B cell (primary cell): ENCODE results near the gene IKZF3. TPM values are rescaled to one million over a fixed set of nuclear protein-coding genes. Genes with fewer than 3 reads are reported as not detected.

Experiments
- ATAC-seq: fragments of 200-7000 bp; cut with Tn5 transposase; one replicate; pipeline ENCODE4 v1.10.0; 2021; ENCODE audit warnings: low read depth, mild to moderate bottlenecking, moderate number of reproducible peaks, moderate library complexity
- CTCF ChIA-PET: fragments of 350-600 bp; sonication (Branson Sonifier 250); formaldehyde crosslinking; loops from one replicate; lab custom pipeline; 2021; ENCODE audit warnings: antibody characterized with exemption, inconsistent platforms; lab: Charles Lee
- POLR2A ChIA-PET: fragments of 350-600 bp; sonication (Branson Sonifier 250); formaldehyde crosslinking; loops from one replicate; lab custom pipeline; 2021; ENCODE audit warnings: antibody characterized with exemption; lab: Charles Lee
- DNase-seq: peaks from one replicate; pipeline ENCODE4 v3.0.0; 2013
- H2AFZ ChIP-seq: 2 replicates; pipeline ENCODE4 v1.6.1; 2012; ENCODE audit warnings: mild to moderate bottlenecking, low read depth, low read length; ENCODE audit not compliant: insufficient read depth, poor library complexity, severe bottlenecking
- H3K27ac ChIP-seq, 2 donors: 1 replicate in 1 of 2; 2 replicates in 1 of 2; pipeline ENCODE4 v1.5.1; 2012 to 2013; ENCODE audit warnings: low read length in 2 of 2, mild to moderate bottlenecking in 2 of 2, moderate library complexity in 1 of 2
- H3K27me3 ChIP-seq, 4 experiments: fragments of 200-600 bp in 1 of 4; sonication (generic) in 1 of 4; replicated peaks in 1 of 4; 1 replicate in 2 of 4; 2 replicates in 2 of 4; pipeline versions ENCODE4 v1.6.1 to v1.7.0; 2013 to 2016; ENCODE audit warnings: low read length in 3 of 4, mild to moderate bottlenecking in 2 of 4, mixed read lengths in 1 of 4, moderate library complexity in 1 of 4; ENCODE audit not compliant: insufficient read depth in 4 of 4, control insufficient read depth in 3 of 4; ENCODE audit errors: control extremely low read depth in 1 of 4
- H3K36me3 ChIP-seq, 2 experiments: replicated peaks in 1 of 2; 1 replicate in 1 of 2; 2 replicates in 1 of 2; pipeline versions ENCODE4 v1.6.1 to v1.7.1; 2013; ENCODE audit warnings: low read length in 1 of 2; ENCODE audit not compliant: insufficient read depth in 2 of 2, control insufficient read depth in 1 of 2; ENCODE audit errors: control extremely low read depth in 1 of 2, extremely low read depth in 1 of 2
- H3K4me1 ChIP-seq, 2 donors: fragments of 200-600 bp in 1 of 2; sonication (generic) in 1 of 2; 1 replicate in 1 of 2; 2 replicates in 1 of 2; pipeline versions ENCODE4 v1.5.1 to v1.6.1; 2013 to 2017; ENCODE audit warnings: low read length in 2 of 2; ENCODE audit not compliant: control insufficient read depth in 2 of 2, insufficient read depth in 2 of 2
- H3K4me2 ChIP-seq: replicated peaks from 2 replicates; pipeline ENCODE3; 2012; ENCODE audit warnings: mild to moderate bottlenecking, low read depth, low read length; ENCODE audit not compliant: poor library complexity, severe bottlenecking
- H3K4me3 ChIP-seq, 5 experiments: fragments of 200-600 bp in 1 of 5; sonication (generic) in 1 of 5; 1 replicate in 3 of 5; 2 replicates in 2 of 5; pipeline versions ENCODE4 v1.5.1 to v1.7.0; 2011 to 2016; ENCODE audit warnings: low read length in 4 of 5, mild to moderate bottlenecking in 4 of 5, low read depth in 2 of 5, control low read depth in 1 of 5, moderate library complexity in 1 of 5; ENCODE audit not compliant: insufficient read depth in 1 of 5; ENCODE audit errors: control extremely low read depth in 1 of 5, extremely low read depth in 1 of 5
- H3K79me2 ChIP-seq: fragments of 200-600 bp; sonication (generic); one replicate; pipeline ENCODE4 v1.6.0; 2016; ENCODE audit warnings: low read length; ENCODE audit not compliant: control insufficient read depth, insufficient read depth
- H3K9ac ChIP-seq: fragments of 200-600 bp; sonication (generic); 2 replicates; pipeline ENCODE4 v1.6.1; 2017; ENCODE audit warnings: mild to moderate bottlenecking, low read length, moderate library complexity
- H3K9me3 ChIP-seq, 3 donors: one replicate each; pipeline versions ENCODE4 v1.6.1 to v1.7.1; 2013; ENCODE audit warnings: low read length in 2 of 3; ENCODE audit not compliant: control insufficient read depth in 2 of 3, insufficient read depth in 1 of 3; ENCODE audit errors: control extremely low read depth in 1 of 3
- H4K20me1 ChIP-seq: 2 replicates; pipeline ENCODE4 v1.6.0; 2012; ENCODE audit warnings: mild to moderate bottlenecking, low read length; ENCODE audit not compliant: insufficient read depth, control insufficient read depth, poor library complexity, severe bottlenecking
- H3K27ac Mint-ChIP-seq: one replicate; pipeline ENCODE4 v1.8.0; 2021; ENCODE audit warnings: mixed read lengths
- H3K27me3 Mint-ChIP-seq: one replicate; pipeline ENCODE4 v1.8.0; 2021; ENCODE audit warnings: mixed read lengths
- H3K4me1 Mint-ChIP-seq: one replicate; pipeline ENCODE4 v1.8.0; 2021; ENCODE audit warnings: mixed read lengths
- H3K4me3 Mint-ChIP-seq: one replicate; pipeline ENCODE4 v1.8.0; 2021; ENCODE audit warnings: mixed read lengths
- H3K9me3 Mint-ChIP-seq: one replicate; pipeline ENCODE4 v1.8.0; 2022; ENCODE audit warnings: mixed read lengths; ENCODE audit not compliant: insufficient read depth
- CTCF ChIP-seq: fragments of 200-600 bp; IDR thresholded peaks from one replicate; pipeline ENCODE4 v1.8.0; 2022; ENCODE audit warnings: antibody characterized with exemption, mild to moderate bottlenecking
- EZH2 ChIP-seq: IDR thresholded peaks from 2 replicates; pipeline ENCODE4 v1.6.1; 2012; ENCODE audit warnings: borderline replicate concordance, low read depth, mild to moderate bottlenecking, moderate library complexity, low read length; ENCODE audit not compliant: insufficient read depth, poor library complexity, severe bottlenecking
- WGBS: methylation state at CpG from one replicate; pipeline ENCODE4 v1.1.5; 2013; ENCODE audit warnings: missing lambda C conversion rate; ENCODE audit not compliant: insufficient coverage; 5-methylcytosine and 5-hydroxymethylcytosine counted together
- intact Hi-C: fragments of 100-400 bp; cut with micrococcal nuclease; formaldehyde crosslinking; loops from one replicate; pipeline ENCODE4 v1.10.0; 2022
- polyA plus RNA-seq: library from polyadenylated mRNA; depleted of rRNA; stranded (reverse); fragments of >200 nt; gene quantifications from 2 replicates; pipeline ENCODE4 v1.2.3, GENCODE V29; 2012
- total RNA-seq, 2 donors: library from RNA; stranded (reverse); fragments of 120-200 nt in 1 of 2; gene quantifications; 1 replicate in 1 of 2; 2 replicates in 1 of 2; pipeline versions ENCODE4 v1.2.3 to v1.2.4, GENCODE V29; 2013 to 2022

IKZF3 gene
- total and polyA plus RNA-seq, 2 donors (not counting 1 experiment from before 2014, with no cell fraction given), result 63.0 to 178 TPM

DNA sequence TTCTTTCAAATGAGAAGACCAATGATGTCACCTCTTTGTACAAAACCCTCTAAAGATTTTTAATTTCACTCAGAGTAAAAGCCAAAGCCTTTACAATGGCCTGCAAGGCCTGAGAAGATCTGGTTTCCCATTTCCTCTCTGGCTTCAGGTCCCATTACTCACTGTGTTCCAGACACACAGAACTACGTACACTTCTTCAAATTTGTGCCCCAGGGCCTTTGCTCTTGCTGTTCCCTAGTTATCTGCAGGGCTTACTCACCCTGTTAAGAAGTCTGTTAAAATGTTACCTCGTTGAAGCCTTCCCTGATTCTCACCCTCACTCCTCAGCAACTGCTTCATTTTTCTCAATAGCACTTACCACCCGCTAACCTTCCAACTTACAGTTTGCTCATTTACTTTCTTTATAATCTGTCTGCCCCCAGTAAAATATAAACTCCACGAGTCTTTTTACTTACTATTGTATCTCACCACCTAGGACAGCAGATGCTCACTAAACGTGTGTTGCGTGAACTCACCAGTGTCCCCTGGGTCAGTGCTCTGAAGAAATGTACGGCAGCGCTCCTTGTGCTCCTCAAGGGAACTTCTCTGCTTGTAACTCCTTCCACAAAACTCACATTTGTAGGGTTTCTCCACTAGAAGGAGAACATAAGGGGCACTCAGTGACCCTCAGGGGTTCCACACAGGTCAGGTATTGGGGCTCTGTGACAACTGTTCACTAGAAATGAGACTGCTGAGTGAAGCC, 76.2 kb downstream of the IKZF3 start:
- intact Hi-C loops, result no loop called here
- Histone ChIP-seq H3K27me3 (no peaks in the 10 kb centered on the region), H3K9ac (no peak overlapping the region), H2AFZ (no peak overlapping the region), H3K79me2 (peaks cover 100% of the 10 kb centered on the region), H3K4me3 (no peak overlapping the region), H4K20me1 (peaks cover 26% of the 10 kb centered on the region), H3K9me3 (no peaks in the 10 kb centered on the region), H3K36me3 (peaks cover 14 to 91% of the 10 kb centered on the region in 2 experiments), H3K4me2 (peak overlapping the region; percentile 18), H3K27ac (peak overlapping the region in 1 of 2 donors; percentile 47), H3K4me1 (peaks cover 62 to 71% of the 10 kb centered on the region in 2 donors)
- peaks cover 68% of the 10 kb centered on the region for H3K4me1 Mint-ChIP-seq
- H3K4me3 Mint-ChIP-seq, result peak overlapping the region; percentile 4
- ChIA-PET POLR2A (interaction anchor here (0.5 kb wide), 1 partner anchor 78 kb away, joined by 6 read pairs; no protein-coding TSS in a partner anchor), CTCF (interaction anchor here (1.0 to 1.6 kb wide), 3 partner anchors 11 to 166 kb away, joined by 3 to 5 read pairs (median 3); no protein-coding TSS in a partner anchor)
- peak overlapping the region; percentile 73 for H3K27ac Mint-ChIP-seq
- DNase-seq (no peak), ATAC-seq (no peak)
- H3K27me3 Mint-ChIP-seq, result no peaks in the 10 kb centered on the region
- no peak for TF ChIP-seq EZH2
- no peak for TF ChIP-seq CTCF
- no peaks in the 10 kb centered on the region for H3K9me3 Mint-ChIP-seq
- 89% methylated on average over 8 of the region's 8 CpGs for WGBS

DNA sequence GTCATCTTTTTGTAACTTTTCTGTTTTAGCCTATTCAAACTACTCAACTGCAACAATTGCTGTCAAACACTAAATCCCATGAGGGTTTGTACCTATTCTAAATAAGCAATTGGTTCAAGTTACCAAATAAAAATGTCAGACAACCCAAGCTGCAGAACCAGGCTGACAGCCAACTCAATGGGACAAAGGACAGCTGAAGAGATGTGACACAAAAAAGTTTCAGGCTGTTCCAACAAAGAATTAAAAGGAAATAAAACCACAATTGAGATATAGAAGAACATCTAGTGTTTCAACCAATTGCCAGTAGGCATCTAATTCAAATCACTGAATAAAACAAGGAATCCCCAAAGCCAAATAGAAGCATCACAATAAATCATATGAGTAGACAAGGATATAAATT, 77.1 kb downstream of the IKZF3 start:
- peak overlapping the region in 1 of 2 donors; percentile 47 for H3K27ac ChIP-seq
- intact Hi-C loops, result no loop called here
- TF ChIP-seq EZH2 (no peak), CTCF (no peak)
- DNase-seq (no peak), ATAC-seq (no peak)
- H2AFZ ChIP-seq, result no peak overlapping the region
- H3K4me1 ChIP-seq, result peaks cover 62 to 68% of the 10 kb centered on the region in 2 donors
- H3K79me2 ChIP-seq, result peaks cover 100% of the 10 kb centered on the region
- no peak overlapping the region for H3K4me3 ChIP-seq
- Mint-ChIP-seq H3K4me1 (peaks cover 68% of the 10 kb centered on the region), H3K9me3 (no peaks in the 10 kb centered on the region), H3K4me3 (peak overlapping the region; percentile 4), H3K27ac (peak overlapping the region; percentile 73), H3K27me3 (no peaks in the 10 kb centered on the region)
- H3K9me3 ChIP-seq, result no peaks in the 10 kb centered on the region
- peaks cover 26% of the 10 kb centered on the region for H4K20me1 ChIP-seq
- POLR2A ChIA-PET, result interaction anchor here (0.8 kb wide), 1 partner anchor 26 kb away, joined by 3 read pairs; no protein-coding TSS in a partner anchor
- H3K27me3 ChIP-seq, result no peaks in the 10 kb centered on the region
- peak overlapping the region; percentile 18 for H3K4me2 ChIP-seq
- peaks cover 15 to 90% of the 10 kb centered on the region in 2 experiments for H3K36me3 ChIP-seq
- H3K9ac ChIP-seq, result no peak overlapping the region
- CTCF ChIA-PET, result interaction anchor here (0.8 to 2.5 kb wide), 5 partner anchors 15 to 47 kb away, joined by 3 to 6 read pairs (median 3); no protein-coding TSS in a partner anchor
